Cardiac fibroblast (primary cell): ENCODE results near the gene TMEM53.

Experiments used
- DNase-seq, 2 donors: peaks; one replicate each; pipeline versions ENCODE4 v3.0.0 to v3.0.0-alpha.2; 2010; ENCODE audit warnings: low read depth in 2 of 2
- H3K4me3 ChIP-seq, 2 donors: replicated peaks in 1 of 2; 1 replicate in 1 of 2; 2 replicates in 1 of 2; pipeline ENCODE4 v1.5.1; 2011; ENCODE audit warnings: low read depth in 2 of 2, low read length in 2 of 2, mild to moderate bottlenecking in 2 of 2, moderate library complexity in 1 of 2
- CTCF ChIP-seq: IDR thresholded peaks from one replicate; pipeline ENCODE4 v1.5.1; 2011; ENCODE audit warnings: low read depth, mild to moderate bottlenecking, low read length, inconsistent platforms

Gene TMEM53

GRCh38 chr1:44681905-44682882 lies 7.9 kb upstream of the TMEM53 start:
- H3K4me3 ChIP-seq: no peak overlapping the region
- no peak for DNase-seq
- no peak for TF ChIP-seq CTCF

GRCh38 chr1:44679468-44679867 lies 5.2 kb upstream of the TMEM53 start:
- no peak for TF ChIP-seq CTCF
- DNase-seq: no peak
- H3K4me3 ChIP-seq: no peak overlapping the region

GRCh38 chr1:44678626-44679025 lies 4.3 kb upstream of the TMEM53 start:
- no peak for DNase-seq
- H3K4me3 ChIP-seq: no peak overlapping the region
- TF ChIP-seq CTCF: no peak

- no peak for TF ChIP-seq CTCF
- H3K4me3 ChIP-seq: no peak overlapping the region
- no peak for DNase-seq
Measured at GRCh38 chr1:44678120-44678519, 3.8 kb upstream of the TMEM53 start.

GRCh38 chr1:44677201-44677766 lies 3.0 kb upstream of the TMEM53 start:
- DNase-seq: peak; percentile 60 to 72
- H3K4me3 ChIP-seq: no peak overlapping the region
- TF ChIP-seq CTCF: peak; percentile 50

GRCh38 chr1:44676484-44677200 lies 2.4 kb upstream of the TMEM53 start:
- peak; percentile 65 to 67 for DNase-seq
- no peak overlapping the region for H3K4me3 ChIP-seq
- no peak for TF ChIP-seq CTCF
